Spleen (tissue), 11 donors: ENCODE data around the gene SEPTIN11. TPM values are rescaled to one million over a fixed set of nuclear protein-coding genes. Genes with fewer than 3 reads are reported as not detected.

Experiments used
- DNase-seq: peaks from one replicate; pipeline ENCODE4 v3.0.0-alpha.2; 2020
- H3K27ac ChIP-seq, 8 donors: fragments of 200-600 bp; sonication (generic) in 7 of 8; 1 replicate in 4 of 8; 2 replicates in 4 of 8; pipeline versions ENCODE4 v1.5.0 to v1.8.0; 2016 to 2021; ENCODE audit warnings: inconsistent platforms in 4 of 8, mild to moderate bottlenecking in 4 of 8, moderate library complexity in 1 of 8
- H3K27me3 ChIP-seq, 7 donors: fragments of 200-600 bp; sonication (generic) in 6 of 7; replicated peaks in 1 of 7; 1 replicate in 4 of 7; 2 replicates in 3 of 7; pipeline versions ENCODE4 v1.5.0 to v1.8.0; 2016 to 2021; ENCODE audit warnings: inconsistent platforms in 3 of 7, mild to moderate bottlenecking in 1 of 7
- H3K36me3 ChIP-seq, 6 donors: fragments of 200-600 bp; sonication (generic) in 5 of 6; 1 replicate in 4 of 6; 2 replicates in 2 of 6; pipeline versions ENCODE4 v1.5.0 to v1.8.0; 2016 to 2021; ENCODE audit warnings: inconsistent platforms in 2 of 6
- H3K4me1 ChIP-seq, 6 donors: fragments of 200-600 bp; sonication (generic) in 5 of 6; 1 replicate in 3 of 6; 2 replicates in 3 of 6; pipeline versions ENCODE4 v1.5.0 to v1.8.0; 2016 to 2021; ENCODE audit warnings: inconsistent platforms in 3 of 6
- H3K4me3 ChIP-seq, 8 donors: fragments of 200-600 bp; sonication (generic) in 7 of 8; 1 replicate in 4 of 8; 2 replicates in 4 of 8; pipeline versions ENCODE4 v1.5.0 to v1.8.0; 2016 to 2021; ENCODE audit warnings: inconsistent platforms in 4 of 8, mild to moderate bottlenecking in 4 of 8, moderate library complexity in 2 of 8
- H3K9me3 ChIP-seq, 8 donors: fragments of 200-600 bp; sonication (generic) in 7 of 8; 1 replicate in 4 of 8; 2 replicates in 4 of 8; pipeline versions ENCODE4 v1.5.0 to v1.8.0; 2016 to 2021; ENCODE audit warnings: inconsistent platforms in 4 of 8
- CTCF ChIP-seq, 11 experiments: fragments of 200-600 bp in 7 of 11; fragments of 450-650 bp in 4 of 11; sonication (generic) in 4 of 11; IDR thresholded peaks in 8 of 11; conservative IDR thresholded peaks in 3 of 11; 1 replicate in 7 of 11; 2 replicates in 4 of 11; pipeline versions ENCODE4 v1.4.0 to v1.8.0; 2016 to 2021; ENCODE audit warnings: antibody characterized with exemption in 11 of 11, inconsistent platforms in 4 of 11, mild to moderate bottlenecking in 1 of 11
- POLR2A ChIP-seq, 3 donors: fragments of 450-650 bp; IDR thresholded peaks; one replicate each; pipeline ENCODE4 v1.5.1; 2017; ENCODE audit warnings: antibody characterized with exemption in 3 of 3, mild to moderate bottlenecking in 1 of 3
- POLR2AphosphoS5 ChIP-seq, 3 donors: sonication (generic); formaldehyde crosslinking; IDR thresholded peaks; one replicate each; pipeline ENCODE4 v1.5.1; 2017; ENCODE audit warnings: antibody characterized with exemption in 3 of 3
- WGBS, 5 donors: extraction: QIAGEN DNeasy Blood & Tissue Kit in 3 of 5; methylation state at CpG; one replicate each; pipeline versions ENCODE4 v1.1.5 to v1.1.7; 2013 to 2018; 5-methylcytosine and 5-hydroxymethylcytosine counted together
- intact Hi-C: fragments of 100-400 bp; cut with DNase I; formaldehyde crosslinking; loops from one replicate; pipeline ENCODE4 v1.15.0; 2023; ENCODE audit warnings: low total_unique reads
- polyA plus RNA-seq, 3 donors: library from polyadenylated mRNA; stranded (reverse); fragments of 200-250 nt; gene quantifications; one replicate each; pipeline ENCODE4 v1.2.1, GENCODE V29; 2013
- total RNA-seq, 7 donors: library from RNA; depleted of rRNA in 3 of 7; stranded (reverse); fragments of >200 nt in 3 of 7; fragmentation: NEBNext Ultra II Directional in 4 of 7; extraction: Animal tissue kit (Norgen Biotek cat#: 25700) in 4 of 7; gene quantifications; one replicate each; pipeline versions ENCODE4 v1.1.0 to v1.2.1, GENCODE V29; 2016 to 2021
- donor health status: healthy with polysubstance abuse.
- donor health status: DM: no; HTN: no; CAD: no; lungs with moderate emphysema.
- donor health status: DM: no; HTN: no; CAD: no.
- donor health status: Bipolar disorder and iron deficiency.
- donor health status: healthy.
- donor health status: DM: no; HTN: no; CAD: no.
- donor health status: DM: yes; HTN: yes; CAD: no.

The SEPTIN11 gene
- total and polyA plus RNA-seq, 10 donors, result 9.7 to 91.9 (median 53.3) TPM

- no peaks in the 10 kb centered on the region for H3K27me3 ChIP-seq
- no peak overlapping the region for H3K27ac ChIP-seq
- no peaks in the 10 kb centered on the region for H3K36me3 ChIP-seq
- no peak for TF ChIP-seq CTCF (IDR thresholded peaks at IDR 0.05 in 8 of 11, conservative IDR thresholded peaks at IDR 0.05 in 3 of 11)
- no peak for TF ChIP-seq POLR2AphosphoS5 (IDR thresholded peaks at IDR 0.05)
- H3K9me3 ChIP-seq, result no peaks in the 10 kb centered on the region
- no peaks in the 10 kb centered on the region for H3K4me1 ChIP-seq
- H3K4me3 ChIP-seq, result no peak overlapping the region
- WGBS, 5 donors, result 85 to 98% (median 89%) methylated on average over 6 of the region's 6 CpGs
- intact Hi-C loops, result no loop called here
- no peak for DNase-seq
These were observed 22.7 kb upstream of the SEPTIN11 start for GRCh38 chr4:76926841-76927240.

GRCh38 chr4:76930685-76931084 is 18.9 kb upstream of the SEPTIN11 start:
- DNase-seq, result no peak
- 87 to 92% (median 90%) methylated on average over 2 of the region's 2 CpGs for WGBS, 5 donors
- Histone ChIP-seq H3K4me3 (no peak overlapping the region), H3K36me3 (no peaks in the 10 kb centered on the region), H3K4me1 (no peaks in the 10 kb centered on the region), H3K27ac (no peak overlapping the region), H3K9me3 (no peaks in the 10 kb centered on the region), H3K27me3 (no peaks in the 10 kb centered on the region)
- TF ChIP-seq CTCF (IDR thresholded peaks at IDR 0.05 in 8 of 11, conservative IDR thresholded peaks at IDR 0.05 in 3 of 11), result no peak
- TF ChIP-seq POLR2AphosphoS5 (IDR thresholded peaks at IDR 0.05), result no peak
- no peak for TF ChIP-seq POLR2A (IDR thresholded peaks at IDR 0.05)
- intact Hi-C loops, result no loop called here

DNA sequence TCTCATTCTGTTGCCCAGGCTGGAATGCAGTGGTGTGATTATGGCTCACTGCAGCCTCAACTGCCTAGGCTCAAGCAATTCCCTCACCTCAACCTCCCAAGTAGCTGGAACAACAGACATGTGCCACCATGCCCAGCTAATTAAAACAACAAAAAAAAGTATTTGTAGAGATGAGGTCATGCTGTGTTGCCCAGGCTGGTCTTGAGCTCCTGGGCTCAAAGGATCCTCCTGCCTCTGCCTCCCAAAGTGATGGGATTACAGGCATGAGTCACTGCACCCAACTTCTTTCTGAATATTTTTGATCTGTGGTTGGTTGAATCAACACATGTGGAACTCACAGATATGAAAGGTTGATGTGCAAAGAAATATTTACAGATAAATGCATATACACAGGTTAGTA is 18.5 kb upstream of the SEPTIN11 start:
- TF ChIP-seq POLR2AphosphoS5 (IDR thresholded peaks at IDR 0.05), result no peak
- no peak for TF ChIP-seq POLR2A (IDR thresholded peaks at IDR 0.05)
- no peak for TF ChIP-seq CTCF (IDR thresholded peaks at IDR 0.05 in 8 of 11, conservative IDR thresholded peaks at IDR 0.05 in 3 of 11)
- Histone ChIP-seq H3K27me3 (no peaks in the 10 kb centered on the region), H3K27ac (no peak overlapping the region), H3K9me3 (no peaks in the 10 kb centered on the region), H3K4me3 (no peak overlapping the region), H3K36me3 (no peaks in the 10 kb centered on the region), H3K4me1 (no peaks in the 10 kb centered on the region)
- intact Hi-C loops, result no loop called here
- DNase-seq, result no peak

GRCh38 chr4:76931576-76932276 is 17.8 kb upstream of the SEPTIN11 start:
- Histone ChIP-seq H3K4me1 (no peaks in the 10 kb centered on the region), H3K27me3 (no peaks in the 10 kb centered on the region), H3K27ac (no peak overlapping the region), H3K36me3 (no peaks in the 10 kb centered on the region), H3K9me3 (peaks cover 0 to 5% (median 1%) of the 10 kb centered on the region in 8 donors), H3K4me3 (no peak overlapping the region)
- TF ChIP-seq POLR2A (IDR thresholded peaks at IDR 0.05) (no peak), POLR2AphosphoS5 (IDR thresholded peaks at IDR 0.05) (no peak), CTCF (IDR thresholded peaks at IDR 0.05 in 8 of 11, conservative IDR thresholded peaks at IDR 0.05 in 3 of 11) (no peak)
- DNase-seq, result no peak
- intact Hi-C loops, result no loop called here
- 86 to 92% (median 88%) methylated on average over 7 of the region's 7 CpGs for WGBS, 5 donors
